Kidney glomerular epithelial cell (primary cell): ENCODE results near the gene CNOT2.

ENCODE experiments used
- DNase-seq: peaks from one replicate; lab custom pipeline; 2025; lab: John Stamatoyannopoulos, UW

Gene CNOT2

DNA sequence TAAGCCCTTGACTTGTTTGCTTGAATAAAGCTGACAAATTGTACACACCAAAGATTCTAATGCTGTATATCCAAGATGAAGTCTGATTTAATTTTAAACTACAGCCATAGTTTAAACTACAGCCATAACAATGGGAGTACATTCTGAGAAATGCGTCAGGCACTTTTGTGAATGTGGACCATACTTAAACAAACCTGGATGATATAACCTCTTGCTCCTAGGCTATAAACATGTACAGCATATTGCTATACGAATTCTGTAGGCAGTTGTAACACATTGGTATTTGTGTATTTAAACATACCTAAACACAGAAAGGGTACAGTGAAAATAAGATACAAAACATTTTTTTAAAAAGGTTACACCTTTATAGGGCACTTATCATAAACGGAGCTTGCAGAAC, 63.4 kb downstream of the CNOT2 start:
- DNase-seq = no peak

- no peak for DNase-seq
Observed at GRCh38 chr12:70307868-70308267, 64.6 kb downstream of the CNOT2 start.

- DNase-seq = no peak
Observed at GRCh38 chr12:70309348-70309747, 66.1 kb downstream of the CNOT2 start.

DNA sequence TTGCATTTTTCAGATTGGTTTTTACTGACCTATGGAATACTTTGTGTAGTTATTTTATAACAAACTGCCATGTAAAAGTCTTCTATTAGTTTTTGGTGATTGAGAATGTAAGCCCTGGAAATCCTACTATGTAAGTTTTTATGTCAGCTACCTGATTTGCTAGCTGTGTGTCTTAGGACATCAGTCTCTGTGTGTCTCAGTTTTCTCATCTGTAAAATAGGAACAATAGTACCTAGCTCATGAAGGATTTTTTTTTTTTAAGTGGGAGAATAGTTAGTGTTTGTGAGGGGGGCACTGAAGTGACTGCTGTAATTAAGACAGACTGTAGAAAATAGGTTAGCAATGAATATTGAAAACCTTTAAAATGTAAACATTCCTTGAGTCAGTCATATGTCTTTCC, 70.9 kb downstream of the CNOT2 start:
- DNase-seq = no peak

GRCh38 chr12:70317781-70318180, 74.5 kb downstream of the CNOT2 start:
- DNase-seq = no peak

DNA sequence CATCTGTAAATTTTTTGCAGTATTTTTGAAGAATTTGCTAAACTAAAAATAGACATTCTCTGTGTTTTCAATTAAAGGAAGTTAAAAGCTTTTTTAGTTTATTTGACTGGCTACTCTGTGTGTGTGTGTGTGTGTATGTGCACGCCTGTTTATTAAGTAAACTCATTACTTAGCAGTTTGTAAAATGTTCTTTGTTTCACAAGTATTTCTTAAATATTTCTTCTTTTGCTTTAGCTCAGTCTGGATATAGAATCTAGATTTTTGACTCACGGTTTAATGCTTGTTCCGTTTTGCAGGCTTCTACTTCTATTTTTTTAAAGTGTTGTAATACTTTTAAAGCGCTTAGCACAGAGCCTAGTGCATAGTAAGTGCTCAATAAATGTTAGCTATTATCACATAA, 76.4 kb downstream of the CNOT2 start:
- no peak for DNase-seq

- no peak for DNase-seq
Observed at GRCh38 chr12:70321191-70321590, 78.0 kb downstream of the CNOT2 start.

- no peak for DNase-seq
Observed at GRCh38 chr12:70327541-70327940, 84.3 kb downstream of the CNOT2 start.

DNA sequence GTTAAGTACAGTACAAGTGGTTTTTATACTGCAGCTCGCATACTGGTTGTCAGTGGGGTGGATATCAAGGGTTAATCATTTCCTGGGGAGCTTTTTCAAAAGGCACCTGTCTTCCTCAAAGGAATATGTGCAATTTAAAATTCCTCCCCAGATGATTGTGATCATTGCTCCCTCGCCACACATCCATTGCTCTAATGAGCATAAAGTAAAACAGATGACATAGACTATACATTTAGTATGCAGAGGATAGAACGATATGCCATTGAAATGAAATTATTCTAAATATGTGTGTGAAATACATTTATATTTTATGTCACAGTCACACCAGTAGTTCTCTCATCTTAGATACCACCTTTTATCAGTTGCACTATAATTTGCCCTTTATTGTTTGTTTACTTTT, 86.5 kb downstream of the CNOT2 start:
- DNase-seq = no peak

GRCh38 chr12:70330158-70330557, 86.9 kb downstream of the CNOT2 start:
- no peak for DNase-seq

DNA sequence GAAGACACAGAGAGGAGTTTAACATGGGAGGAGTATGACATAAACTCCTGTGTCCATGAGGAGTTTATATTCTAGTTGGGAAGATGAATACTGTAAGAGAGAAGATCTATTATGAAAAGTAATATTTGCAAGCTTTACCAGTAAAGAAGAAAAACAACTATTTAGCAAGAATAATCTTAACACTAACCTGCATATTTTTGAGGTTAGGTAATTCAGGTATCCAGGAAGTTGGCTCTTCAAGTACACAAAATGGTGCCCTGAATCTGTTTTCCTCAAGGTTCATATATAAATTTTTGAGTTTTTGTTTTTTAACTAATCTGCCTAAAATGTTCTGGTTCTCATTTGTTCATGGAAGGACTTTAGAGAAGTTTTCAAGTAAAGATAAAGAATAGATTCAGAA, 89.0 kb downstream of the CNOT2 start:
- DNase-seq = no peak

DNA sequence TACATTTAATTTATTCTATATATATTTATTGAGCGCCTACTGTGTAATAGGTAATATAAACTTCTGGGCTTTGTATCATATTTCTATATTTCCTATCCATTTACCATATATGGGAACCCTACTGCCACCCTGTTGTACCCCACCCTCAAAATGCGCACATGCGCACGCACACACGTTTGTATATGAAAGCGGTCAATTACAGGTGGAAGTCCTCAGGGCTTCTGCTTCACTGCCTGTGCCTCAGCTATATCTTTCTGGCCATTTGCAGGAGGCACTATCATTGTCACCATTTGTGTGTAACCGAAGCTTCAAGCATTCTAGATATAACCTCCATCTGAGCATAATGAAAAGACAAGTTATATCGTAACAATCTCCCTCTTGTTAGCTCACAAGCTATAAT, 91.5 kb downstream of the CNOT2 start:
- no peak for DNase-seq

DNA sequence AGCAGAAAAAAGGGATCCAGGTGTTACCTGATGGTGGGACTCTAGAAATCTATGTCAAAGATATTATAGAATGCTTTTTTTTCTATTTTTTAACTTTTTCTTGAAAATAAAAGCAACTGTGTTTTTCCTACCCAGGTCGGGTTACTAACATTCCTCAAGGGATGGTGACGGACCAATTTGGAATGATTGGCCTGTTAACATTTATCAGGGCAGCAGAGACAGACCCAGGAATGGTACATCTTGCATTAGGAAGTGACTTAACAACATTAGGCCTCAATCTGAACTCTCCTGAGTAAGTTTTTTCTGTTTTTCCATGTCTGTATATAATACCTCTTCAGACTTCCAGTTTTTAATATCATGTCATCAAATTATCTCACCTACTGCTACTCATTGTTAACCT, 95.3 kb downstream of the CNOT2 start:
- no peak for DNase-seq

DNA sequence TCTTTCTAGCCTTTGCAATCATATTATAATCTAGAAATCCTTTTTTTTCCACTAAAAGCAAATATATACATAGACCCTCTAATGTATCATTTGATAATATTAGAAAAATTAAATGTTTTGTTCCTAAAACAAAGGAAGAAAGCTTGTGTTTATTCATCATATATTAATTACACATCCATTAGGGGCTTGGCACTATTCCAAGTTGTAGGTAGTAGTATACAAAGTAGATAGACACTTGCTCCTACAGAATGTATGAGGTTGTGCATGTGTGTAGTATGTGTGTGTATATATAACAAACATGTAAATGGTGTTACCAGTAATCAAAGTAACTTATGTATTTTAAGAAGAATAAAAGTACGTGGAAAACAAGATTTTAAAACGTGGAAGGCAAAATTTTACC, 107.8 kb downstream of the CNOT2 start:
- DNase-seq = no peak

GRCh38 chr12:70353780-70354660, 110.8 kb downstream of the CNOT2 start:
- no peak for DNase-seq

DNA sequence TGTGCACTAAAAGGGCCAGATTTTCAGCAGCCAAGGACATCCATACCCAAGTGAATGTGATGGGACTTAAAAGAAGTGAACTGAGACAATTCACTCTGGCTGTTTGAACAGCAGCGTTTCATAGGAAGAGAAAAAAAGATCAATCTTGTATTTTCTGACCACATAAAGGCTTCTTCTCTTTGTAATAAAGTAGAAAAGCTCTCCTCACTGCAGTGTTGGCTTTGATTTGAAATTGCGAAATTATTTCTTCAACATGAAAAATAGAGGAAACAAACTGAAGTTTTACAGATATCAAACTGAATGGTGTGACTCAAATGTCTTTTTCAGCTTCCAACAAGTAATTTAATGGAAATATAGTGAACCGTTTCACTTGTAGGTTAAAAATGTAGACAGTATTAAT, 111.6 kb downstream of the CNOT2 start:
- no peak for DNase-seq

GRCh38 chr12:70355972-70356371, 112.7 kb downstream of the CNOT2 start:
- no peak for DNase-seq

DNA sequence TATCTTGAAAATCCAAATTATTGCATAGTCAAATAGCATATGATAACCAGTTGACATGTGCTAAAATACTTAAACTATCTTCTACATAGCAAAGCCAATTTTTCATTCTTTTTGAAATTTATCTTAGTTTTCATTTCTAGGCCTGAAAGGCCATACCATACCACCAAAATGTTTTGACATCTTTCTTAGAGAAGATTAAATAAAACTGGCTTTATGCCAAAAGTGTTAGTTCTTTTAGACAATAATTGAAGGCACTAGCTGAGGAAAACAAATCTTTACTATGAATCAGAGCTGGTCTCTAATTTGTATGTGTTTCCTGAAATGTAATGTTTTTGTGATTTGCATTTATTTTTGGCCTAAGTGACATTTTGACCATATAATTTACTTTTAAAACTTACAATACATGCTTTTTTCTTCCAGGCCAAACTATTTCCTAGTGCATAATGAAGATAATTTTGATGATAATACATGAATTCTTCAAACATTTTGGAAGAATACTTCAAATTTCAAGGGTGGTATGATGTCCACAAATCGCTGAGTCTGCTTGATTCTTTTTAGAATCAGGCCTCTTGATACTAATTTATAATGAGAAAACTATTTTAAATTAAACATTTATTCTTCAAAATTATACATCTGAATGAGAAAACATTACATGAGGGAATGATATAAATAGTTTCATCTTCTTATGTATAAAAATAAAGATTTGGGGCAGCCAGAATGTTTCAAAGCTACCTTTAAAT, 116.4 kb downstream of the CNOT2 start:
- DNase-seq = no peak

- DNase-seq = no peak
Observed at GRCh38 chr12:70360218-70360617, 117.0 kb downstream of the CNOT2 start.

DNA sequence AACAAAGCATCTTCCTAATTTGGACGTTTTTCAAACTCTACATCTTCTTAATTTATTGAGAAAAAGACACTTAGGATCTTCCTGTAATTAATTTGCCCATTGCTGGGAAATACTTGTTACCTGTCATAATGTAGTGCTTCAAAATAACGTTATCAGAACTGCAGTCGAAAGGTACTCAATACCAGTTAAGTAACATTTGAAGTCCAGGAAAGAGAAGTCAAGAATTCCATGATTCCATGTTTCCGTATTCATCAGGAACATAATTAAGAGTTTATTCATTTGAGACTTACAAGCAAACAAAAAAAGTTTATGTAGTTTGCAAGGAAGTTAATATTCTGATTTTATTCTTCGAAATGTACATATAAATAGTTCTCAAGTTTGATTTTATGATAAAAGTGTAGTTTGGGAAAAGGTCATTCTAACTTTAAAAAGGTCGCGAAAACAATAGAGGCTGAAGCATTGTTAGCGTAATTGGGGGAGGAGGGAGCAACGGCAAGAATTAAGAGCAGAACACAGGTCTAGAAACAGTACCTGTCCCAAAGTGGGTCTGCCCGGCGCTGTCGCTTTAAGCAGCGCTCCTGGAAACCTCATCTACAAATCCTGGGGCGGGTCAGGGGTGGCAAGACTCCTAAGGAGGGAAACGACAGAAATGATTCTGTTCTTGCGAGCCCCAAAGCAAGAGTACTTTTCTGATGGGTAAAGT, 121.6 kb downstream of the CNOT2 start:
- no peak for DNase-seq

DNA sequence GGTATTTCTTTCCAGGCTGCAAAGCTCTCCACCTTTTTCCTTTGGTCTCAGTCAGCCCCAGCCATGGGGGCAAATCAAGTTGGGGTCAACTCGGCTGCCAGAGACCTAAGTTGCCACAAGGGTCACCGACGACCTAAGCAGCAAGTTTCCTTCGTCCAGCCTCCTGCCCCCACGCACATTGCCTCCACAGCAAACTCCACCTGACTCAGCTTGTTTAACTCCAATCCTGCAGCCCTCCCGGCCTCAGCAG, 122.1 kb downstream of the CNOT2 start:
- DNase-seq = no peak

GRCh38 chr12:70365648-70366518, 122.7 kb downstream of the CNOT2 start, which contains the start of gene KCNMB4:
TSS of gene KCNMB4 (plus strand) at chr12:70366290. CDS start at chr12:70366735, 445 bp downstream.
- DNase-seq = no peak
